OCI-LY3 (cell line): ENCODE results near the gene DNAH10.

Source experiments
- EZH2phosphoT487 ChIP-seq: fragments of 200-600 bp; shearing (Covaris generic); IDR thresholded peaks from 2 replicates; pipeline ENCODE4 v1.6.1; 2018; ENCODE audit warnings: antibody characterized with exemption, mixed run types, low read depth
- TF ChIP-seq, protein P1 (sequence below): fragments of 200-600, 300-600 bp; sonication (generic); IDR thresholded peaks from 2 replicates; pipeline ENCODE4 v1.5.1; 2014; ENCODE audit warnings: antibody characterized with exemption, low read length, low read depth

DNA sequence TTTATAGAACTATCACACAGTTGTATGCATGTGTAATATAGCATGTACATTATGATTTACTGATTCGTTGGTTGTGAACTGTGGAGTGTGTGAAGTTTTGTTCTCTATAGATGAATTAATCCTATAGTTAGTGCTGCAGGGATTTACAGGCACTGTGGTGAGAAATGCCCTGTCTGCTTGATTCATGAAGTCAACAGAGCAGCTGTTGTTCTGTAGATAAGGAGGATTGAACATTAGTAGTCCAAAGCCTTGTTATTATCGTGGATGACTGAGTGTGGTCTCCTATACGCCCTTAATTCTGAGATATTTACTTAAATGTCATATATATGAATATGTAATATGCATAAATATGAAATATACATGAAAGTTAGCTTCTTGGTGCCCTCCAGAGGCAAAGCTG is 98.3 kb downstream of the DNAH10 start:
- no peak for TF ChIP-seq EZH2phosphoT487
- TF ChIP-seq, protein P1, sequence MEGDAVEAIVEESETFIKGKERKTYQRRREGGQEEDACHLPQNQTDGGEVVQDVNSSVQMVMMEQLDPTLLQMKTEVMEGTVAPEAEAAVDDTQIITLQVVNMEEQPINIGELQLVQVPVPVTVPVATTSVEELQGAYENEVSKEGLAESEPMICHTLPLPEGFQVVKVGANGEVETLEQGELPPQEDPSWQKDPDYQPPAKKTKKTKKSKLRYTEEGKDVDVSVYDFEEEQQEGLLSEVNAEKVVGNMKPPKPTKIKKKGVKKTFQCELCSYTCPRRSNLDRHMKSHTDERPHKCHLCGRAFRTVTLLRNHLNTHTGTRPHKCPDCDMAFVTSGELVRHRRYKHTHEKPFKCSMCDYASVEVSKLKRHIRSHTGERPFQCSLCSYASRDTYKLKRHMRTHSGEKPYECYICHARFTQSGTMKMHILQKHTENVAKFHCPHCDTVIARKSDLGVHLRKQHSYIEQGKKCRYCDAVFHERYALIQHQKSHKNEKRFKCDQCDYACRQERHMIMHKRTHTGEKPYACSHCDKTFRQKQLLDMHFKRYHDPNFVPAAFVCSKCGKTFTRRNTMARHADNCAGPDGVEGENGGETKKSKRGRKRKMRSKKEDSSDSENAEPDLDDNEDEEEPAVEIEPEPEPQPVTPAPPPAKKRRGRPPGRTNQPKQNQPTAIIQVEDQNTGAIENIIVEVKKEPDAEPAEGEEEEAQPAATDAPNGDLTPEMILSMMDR: no peak
